Stimulated activated CD8-positive, alpha-beta memory T cell treated with anti-CD3 and anti-CD28 coated beads, Interleukin-15, amount 100 ng/mL, for 24 hours (primary cell): ENCODE measurements around the gene CDC25C.
"Not testable (repeated sequence)": the region's sequence is repeated elsewhere in the genome, so short reads cannot be mapped to it uniquely, and the experiment has no call there.

Experiments
- DNase-seq: peaks from one replicate; pipeline ENCODE4 v3.0.0-alpha.2; 2020; ENCODE audit warnings: low read depth

CDC25C gene

DNA sequence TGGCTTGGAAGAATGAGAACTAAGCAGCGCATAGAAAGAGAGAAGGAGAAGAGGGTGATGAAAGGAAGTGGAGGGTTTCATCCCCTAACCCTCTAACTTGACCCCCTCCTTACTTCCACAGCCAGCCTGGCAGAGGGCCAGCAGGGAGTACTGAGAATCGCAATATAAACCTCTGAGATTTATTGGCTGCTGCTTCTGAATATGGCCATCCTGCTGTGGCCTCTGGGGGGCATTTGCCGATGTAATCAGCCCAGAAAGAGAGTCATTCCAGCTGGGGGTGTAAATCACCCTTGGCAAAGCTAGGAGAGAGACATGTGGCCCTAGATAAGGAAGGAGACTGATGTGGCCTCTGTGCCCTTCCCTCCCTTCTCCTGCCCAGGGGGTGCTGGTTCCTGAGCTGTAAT is 56.2 kb downstream of the CDC25C start:
- DNase-seq: no peak

DNA sequence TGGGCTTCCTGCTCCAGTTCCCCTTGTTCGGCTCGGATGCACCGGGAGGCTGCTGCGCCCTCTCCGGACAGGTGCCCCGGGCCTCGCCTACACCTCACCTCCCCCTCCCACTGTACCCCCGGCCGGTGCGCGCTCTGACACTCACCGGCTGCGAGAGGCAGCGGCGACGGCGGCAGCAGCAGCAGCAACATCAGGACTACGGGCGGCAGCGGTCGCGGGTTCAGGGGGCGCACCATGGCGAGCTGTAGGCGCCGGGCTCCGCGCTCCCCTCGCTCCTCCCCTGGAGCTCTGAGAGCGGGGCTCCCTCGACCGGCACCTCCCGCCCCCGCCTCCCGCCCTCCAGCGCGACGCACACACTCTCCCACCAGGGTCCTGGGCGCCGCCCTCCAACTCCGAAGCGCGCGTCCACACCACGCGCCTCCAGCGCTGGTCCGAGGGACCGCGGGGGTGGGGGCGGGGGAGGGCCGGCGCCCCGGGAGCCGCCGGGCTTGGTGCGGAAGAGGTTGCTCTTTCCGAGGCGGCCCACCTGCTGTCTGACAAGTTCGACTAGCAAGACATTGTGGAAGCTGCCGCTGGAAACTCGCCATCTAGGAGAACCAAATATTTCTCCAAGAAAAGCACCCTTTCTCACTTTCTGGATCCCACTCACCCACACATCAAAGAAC is 57.3 kb downstream of the CDC25C start, which contains the start of gene GFRA3:
Gene GFRA3 (minus strand): TSS at position 433 of the 665 bp plus-strand sequence. CDS start 197 bp downstream, at position 236.
- no peak for DNase-seq

DNA sequence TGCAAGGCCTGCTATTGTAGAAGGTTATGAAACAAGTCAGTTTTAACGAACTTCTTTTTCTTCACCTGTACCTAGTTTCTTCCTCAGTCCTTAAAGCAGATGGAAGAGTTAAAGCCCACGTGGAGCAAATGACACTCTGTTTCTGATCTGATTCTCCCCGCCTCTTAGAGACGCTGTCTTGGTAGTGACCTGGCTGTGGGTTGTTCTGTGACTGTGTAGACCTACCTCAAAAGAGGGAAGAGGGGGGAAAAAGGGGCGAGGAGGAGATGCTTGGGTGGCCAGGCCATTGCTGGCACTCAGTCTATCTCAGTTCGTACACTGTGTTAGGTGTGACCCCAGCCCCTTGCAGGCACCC is 57.8 kb downstream of the CDC25C start:
- no peak for DNase-seq

DNA sequence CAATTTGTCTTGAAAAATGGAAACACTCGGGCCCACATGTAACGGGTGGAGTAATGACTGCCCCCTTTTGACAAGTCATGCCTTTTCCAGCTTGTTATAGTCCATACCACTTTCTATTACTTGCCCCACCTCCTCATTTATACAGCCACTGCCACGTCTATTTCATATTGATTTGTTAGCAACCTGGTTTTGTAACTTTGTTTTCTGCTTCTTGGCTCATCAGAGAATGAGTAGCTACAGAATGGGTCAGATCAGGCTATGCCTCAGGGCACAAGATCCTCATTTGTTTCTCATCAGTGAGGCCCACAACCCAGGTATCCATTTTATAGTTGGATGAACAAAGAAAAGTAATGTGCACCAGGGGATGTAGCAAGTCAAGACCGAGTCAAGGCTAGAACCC is 58.9 kb downstream of the CDC25C start:
- no peak for DNase-seq

DNA sequence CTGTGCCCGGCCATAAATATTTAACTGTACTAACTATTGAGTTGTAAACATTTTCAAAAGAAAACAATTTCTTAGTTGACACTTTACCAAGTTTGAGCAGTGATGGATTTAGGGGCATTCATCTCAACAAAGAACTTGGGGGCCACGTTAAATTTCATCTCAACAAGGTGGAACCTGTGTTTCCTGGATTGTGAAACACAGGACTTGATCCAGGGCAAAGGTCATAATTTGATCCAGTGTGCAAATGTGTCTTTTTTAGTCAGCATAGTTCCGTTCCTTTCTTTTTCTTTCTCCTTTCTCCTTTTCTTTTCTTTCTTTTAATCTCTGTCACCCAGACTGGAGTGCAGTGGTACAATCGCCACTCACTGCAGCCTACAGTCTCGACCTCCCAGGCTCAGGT is 60.3 kb downstream of the CDC25C start:
- no peak for DNase-seq

DNA sequence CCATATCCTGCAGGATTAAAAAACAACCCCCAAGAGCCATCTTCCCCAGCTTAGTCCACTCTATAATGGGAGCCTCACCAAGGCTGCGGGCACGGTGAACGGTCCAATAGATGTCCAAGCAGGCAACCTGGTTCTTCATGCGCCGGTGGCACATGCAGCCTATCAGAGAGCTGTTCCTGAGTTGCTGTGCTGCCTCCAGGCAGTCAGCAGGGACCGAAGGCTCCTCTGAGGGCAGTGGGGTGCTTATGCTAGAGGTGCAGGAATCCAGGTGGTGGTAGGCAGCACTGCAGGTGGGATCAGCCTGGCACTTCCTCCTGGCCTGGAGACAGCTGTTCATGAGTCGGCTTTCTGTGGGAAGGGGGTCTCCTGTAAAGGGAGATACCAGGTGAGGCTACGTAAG is 67.4 kb downstream of the CDC25C start:
- DNase-seq: no peak

DNA sequence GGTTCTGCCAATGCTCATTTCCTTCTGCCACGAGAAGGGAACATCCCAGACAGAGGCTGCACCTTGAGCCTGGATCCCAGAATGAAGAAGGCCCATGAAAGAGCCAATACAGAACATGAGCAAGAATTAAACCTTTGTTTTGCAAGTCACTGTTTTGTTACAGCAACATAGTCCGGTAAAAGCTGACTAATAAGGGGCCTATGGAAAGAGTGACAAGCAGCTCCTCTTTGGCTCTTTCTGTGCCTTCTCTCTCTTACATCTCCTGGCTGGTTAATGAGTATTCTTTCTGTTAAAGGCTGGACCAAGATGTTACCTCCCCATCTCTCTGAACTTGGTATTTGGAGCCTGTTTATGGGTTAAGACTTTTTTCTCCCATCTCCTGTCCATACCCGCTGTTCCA is 68.0 kb downstream of the CDC25C start:
- no peak for DNase-seq

DNA sequence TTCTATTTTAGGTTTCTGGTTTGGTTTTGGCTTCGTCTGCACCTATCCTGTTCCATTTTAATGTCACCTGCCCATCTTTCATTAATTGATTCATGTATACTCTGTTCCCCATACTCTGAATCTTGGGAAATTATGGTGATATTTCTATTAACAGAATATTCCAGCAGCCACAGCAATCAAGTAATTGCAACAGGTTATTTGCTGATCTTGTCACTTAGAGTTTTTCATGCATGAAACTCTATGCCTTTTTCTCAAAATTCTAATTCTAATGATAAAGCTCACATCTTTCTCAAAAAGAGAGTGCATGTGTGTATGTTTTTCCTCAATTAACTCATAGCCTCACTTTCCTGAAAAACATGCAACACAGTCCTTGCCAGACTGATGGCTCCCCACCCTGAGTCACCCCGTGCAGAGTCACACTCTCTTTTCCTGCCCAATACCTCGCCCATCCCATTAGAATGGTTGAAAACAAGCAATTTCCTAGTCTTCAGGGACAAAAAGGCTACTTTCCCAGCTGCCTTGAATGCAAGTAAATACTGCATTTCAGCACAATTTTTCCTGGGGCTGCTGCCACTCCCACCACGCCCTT is 72.8 kb downstream of the CDC25C start:
- DNase-seq: no peak

DNA sequence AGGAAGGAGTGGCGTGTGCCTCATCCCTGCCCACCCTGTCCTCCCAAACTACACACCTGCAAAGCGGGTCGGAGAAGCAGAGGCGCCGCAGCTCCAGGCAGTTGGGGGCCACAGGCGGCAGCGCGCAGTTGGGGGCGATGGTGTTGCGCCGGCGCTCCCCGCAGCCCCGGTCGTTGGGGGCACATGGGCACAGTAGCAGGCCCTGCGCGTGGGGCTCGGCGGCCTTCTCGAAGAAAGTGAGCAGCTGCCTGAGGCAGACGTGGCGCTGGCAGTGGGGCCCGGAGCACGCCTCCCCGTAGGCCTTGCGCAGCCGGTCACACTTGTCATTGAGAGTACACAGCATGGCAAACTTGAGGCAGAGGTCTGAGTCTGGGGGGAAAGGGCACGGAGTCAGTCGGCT is 74.0 kb downstream of the CDC25C start:
- DNase-seq: no peak

DNA sequence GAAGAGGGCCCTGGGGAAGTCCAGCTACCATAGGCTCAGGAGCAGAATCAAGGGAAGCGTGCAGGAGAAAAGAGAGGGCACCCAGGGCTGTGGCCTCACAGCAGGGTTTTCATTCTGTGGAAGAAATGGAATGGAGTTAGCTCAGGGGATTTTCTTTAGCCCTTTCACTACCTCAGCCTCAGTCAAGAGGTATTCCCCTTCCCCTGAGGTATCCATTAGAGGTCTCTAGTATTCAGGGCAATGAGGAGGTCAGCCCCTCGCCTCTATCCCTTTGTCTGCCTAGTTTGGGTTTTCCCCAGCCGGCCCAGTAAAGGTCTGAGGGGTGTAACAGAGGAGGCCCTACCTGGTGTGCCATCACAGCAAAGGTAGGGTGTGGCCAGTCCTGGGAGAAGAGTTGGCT is 78.7 kb downstream of the CDC25C start:
- DNase-seq: no peak

DNA sequence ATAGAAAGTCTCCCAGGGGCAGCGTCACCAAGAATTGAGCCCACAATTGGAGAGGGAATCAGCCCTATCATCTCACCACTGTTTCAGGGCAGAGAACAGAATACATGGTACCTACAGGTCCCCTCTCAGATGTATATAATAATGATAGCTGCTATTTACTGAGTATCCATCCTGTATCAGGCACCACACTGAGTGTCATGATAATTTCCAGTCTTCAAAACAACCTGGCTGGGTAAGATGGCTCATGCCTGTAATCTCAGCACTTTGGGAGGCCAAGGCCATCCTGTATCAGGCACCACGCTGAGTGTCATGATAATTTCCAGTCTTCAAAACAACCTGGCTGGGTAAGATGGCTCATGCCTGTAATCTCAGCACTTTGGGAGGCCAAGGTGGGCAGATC is 83.8 kb downstream of the CDC25C start:
- DNase-seq: not testable (repeated sequence)

DNA sequence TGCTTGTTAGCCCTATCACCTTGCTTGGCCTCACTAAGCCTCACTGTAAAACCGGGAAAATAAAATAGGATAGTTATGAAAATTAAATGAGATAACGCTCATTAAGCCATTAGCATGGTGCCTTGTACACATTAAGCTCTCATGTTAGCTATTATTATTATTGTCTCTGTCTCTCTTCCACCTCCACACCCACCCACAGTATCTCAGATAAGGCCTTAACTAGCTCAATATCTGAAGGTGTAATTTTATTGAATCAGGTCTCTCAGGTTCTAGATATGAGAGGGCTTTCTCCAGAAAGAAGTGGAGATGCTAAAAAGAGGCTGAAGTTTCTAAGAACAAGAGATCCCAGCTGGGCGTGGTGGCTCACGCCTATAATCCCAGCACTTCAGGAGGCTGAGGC is 84.8 kb downstream of the CDC25C start:
- DNase-seq: no peak

DNA sequence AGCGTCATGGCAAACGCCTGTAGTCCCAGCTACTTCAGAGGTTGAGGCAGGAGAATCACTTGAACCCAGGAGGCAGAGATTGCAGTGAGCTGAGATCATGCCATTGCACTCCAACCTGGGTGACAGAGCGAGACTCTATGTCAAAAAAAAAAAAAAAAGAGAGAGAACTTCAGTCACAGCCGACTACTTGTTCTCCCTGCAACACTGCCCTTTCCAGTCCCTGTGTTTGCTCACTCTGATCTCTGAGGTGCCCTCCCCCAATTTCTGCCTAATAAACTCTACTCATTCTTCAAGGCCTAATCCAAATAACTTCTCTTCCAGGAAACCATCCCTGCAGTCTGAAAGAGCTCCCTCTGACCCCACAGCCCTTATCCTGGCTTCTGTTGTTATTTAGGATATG is 85.3 kb downstream of the CDC25C start:
- DNase-seq: no peak

DNA sequence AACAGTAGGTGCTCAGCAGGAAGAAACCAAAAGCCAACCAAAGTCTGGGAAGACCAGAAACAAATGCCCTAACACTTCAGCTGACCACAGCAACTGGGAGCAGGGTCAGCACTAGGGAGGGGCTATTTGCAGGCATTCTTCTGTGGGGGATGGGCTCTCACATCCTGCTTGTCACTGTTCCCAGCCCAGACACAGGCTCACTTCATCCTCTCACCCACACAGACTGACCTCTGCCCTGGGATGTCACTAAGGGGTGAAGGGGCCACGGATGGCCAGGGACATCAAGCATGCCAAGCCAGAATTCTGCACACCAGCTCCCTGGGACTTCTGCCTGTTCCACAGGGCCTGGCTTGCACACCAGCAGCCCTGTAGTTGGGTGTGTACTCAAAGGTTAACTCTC is 85.9 kb downstream of the CDC25C start:
- DNase-seq: no peak

DNA sequence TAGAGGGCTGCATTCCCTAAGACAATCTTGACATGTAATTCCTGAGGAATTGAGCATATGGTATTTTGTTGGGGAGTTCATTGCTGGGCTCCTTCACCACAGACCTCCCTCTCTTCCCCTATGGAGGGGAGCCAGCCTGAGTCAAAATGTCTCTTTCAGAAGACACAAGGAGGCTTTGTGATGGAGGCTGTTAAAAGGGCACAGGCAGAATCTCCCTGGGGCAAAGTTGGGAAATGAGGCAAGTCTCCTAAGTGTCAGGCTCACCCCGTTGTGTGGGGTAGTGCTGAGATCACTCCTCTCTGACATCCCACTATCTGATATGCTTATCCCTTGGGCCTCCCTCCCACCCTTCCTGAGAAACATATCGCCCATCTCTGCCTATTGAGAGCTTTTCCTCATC is 87.8 kb downstream of the CDC25C start:
- no peak for DNase-seq

DNA sequence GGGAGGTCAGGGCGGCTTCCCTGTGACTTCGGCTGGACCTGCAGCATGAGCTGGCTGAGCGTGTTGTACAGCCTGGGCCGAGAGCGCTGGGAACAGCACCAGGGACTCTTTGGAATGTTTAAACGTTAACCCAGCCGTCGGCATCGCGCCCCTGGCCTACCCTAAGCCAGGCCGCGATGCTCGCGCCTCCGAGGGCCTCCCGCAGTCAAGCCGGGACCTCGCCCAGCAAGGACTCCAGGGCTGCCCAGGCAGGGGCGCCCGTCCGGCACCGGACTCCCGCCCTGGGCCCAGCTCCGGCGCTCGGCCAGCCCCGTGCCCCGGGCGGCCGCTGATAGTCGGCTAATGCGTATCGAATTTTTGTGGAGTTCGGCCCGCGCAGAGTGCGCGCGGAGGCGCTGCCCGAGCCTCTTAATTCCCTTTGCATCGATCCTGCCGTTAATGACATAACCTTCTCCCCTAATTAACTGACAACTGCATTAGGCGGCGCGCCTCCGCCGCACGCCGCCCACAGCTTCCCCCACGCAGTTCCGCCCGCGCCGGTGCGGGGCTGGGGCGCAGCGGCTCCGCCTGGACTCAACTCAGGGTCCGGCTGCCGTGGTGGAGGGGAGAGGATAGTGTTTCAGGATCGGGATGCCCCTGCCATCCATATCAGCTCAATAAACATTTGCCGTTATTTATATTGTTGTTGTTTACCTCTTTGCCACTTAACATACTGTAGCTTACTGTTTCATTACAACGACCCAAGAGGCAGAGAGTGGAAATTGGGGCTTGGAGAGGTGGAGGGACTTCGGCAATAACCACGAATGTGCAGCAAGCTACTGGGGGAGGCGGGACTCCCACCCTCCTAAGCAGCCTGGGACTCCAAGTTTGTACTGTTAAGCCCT is 89.7 kb downstream of the CDC25C start:
- DNase-seq: no peak

DNA sequence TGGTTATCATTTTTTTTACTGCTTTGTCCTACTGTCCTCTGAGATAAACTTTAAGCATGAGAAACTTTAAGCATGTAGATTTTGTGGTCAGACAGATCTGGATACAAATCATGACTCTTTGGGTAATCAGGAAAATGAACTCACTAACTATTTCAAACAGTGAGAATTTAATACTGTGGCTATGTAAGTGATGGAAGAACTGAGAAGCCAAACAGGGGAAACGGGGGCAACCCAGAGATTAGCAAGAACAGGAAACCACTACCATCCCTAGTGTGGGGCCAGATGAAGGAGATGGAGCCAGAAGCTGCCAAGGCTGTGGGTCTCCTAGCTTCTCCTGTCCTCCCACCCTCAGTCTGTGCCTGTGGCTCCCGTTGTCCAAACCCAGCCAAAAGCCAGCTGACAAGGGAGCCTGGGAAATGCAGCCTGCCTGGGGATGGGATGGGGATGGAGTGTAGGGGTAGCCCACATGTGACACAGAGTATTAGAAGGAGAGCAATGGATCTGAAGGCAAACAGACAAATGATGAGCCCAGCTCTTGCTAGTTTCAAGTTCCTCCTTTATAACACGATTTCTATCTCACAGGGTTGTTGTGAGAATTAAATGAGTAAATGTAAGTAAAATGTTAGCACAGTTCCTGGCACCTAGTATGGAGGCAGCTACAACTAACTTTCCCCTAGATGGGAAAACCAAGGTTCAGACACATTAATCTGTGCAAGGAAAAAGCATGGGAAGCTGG is 90.8 kb downstream of the CDC25C start:
- DNase-seq: no peak

DNA sequence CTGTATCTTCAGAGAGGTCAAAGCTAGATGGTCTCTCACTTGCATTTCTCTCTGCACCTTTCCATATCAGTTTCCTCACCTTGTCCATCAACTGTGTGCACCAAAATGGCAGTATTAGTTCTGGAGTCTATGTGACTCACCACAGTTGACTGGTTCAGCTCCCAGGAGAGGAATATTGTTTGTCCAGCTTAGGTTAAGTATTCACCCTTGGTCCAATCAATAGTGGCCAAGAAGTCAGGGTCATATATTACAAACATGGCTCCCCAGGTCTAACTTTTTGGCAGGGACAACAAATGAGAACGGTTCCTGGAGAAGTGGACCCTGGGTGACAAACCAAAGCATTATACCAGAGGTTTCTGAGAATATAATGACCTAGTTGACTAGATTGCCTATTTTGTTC is 93.6 kb downstream of the CDC25C start:
- DNase-seq: no peak
